ENCODE measurements around the gene CAMK2B.

The CAMK2B gene

DNA sequence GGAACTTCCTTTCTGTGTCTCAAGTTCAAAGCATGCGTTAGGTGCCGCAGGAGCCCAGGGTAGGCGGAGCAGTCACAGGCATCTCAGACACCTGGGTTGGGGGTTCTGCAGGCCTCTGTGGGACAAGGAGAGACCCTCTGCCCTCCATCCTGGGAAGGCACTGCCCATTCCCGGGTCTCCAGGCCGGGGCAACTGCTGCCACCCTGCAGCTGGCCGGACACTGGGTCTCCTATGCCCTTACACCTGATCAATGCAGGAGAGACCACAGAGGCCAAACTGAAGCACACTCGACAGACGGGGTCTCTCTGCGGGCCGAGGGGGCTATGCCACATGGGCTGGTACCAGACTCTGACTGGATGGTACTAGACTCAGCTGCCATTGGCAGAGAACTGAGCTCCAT is 87.7 kb downstream of the CAMK2B start:
- TF ChIP-seq FOXP2 (optimal IDR thresholded peaks at IDR 0.05; ENCODE audit: borderline replicate concordance, extremely low read depth, extremely low read length, insufficient read depth) (no peak), POLR2AphosphoS5 (IDR thresholded peaks at IDR 0.05; ENCODE audit: low read depth, low read length) (no peak), SIN3A (IDR thresholded peaks at IDR 0.05; ENCODE audit: borderline replicate concordance, insufficient read depth, low read length) (no peak), TAF1 (IDR thresholded peaks at IDR 0.05; ENCODE audit: borderline replicate concordance, insufficient read depth, low read length) (no peak)
- TF ChIP-seq, protein P1, sequence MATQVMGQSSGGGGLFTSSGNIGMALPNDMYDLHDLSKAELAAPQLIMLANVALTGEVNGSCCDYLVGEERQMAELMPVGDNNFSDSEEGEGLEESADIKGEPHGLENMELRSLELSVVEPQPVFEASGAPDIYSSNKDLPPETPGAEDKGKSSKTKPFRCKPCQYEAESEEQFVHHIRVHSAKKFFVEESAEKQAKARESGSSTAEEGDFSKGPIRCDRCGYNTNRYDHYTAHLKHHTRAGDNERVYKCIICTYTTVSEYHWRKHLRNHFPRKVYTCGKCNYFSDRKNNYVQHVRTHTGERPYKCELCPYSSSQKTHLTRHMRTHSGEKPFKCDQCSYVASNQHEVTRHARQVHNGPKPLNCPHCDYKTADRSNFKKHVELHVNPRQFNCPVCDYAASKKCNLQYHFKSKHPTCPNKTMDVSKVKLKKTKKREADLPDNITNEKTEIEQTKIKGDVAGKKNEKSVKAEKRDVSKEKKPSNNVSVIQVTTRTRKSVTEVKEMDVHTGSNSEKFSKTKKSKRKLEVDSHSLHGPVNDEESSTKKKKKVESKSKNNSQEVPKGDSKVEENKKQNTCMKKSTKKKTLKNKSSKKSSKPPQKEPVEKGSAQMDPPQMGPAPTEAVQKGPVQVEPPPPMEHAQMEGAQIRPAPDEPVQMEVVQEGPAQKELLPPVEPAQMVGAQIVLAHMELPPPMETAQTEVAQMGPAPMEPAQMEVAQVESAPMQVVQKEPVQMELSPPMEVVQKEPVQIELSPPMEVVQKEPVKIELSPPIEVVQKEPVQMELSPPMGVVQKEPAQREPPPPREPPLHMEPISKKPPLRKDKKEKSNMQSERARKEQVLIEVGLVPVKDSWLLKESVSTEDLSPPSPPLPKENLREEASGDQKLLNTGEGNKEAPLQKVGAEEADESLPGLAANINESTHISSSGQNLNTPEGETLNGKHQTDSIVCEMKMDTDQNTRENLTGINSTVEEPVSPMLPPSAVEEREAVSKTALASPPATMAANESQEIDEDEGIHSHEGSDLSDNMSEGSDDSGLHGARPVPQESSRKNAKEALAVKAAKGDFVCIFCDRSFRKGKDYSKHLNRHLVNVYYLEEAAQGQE (IDR thresholded peaks at IDR 0.05; ENCODE audit: insufficient read depth in 1 of 2, low read depth in 2 of 2, low read length in 2 of 2), result no peak

DNA sequence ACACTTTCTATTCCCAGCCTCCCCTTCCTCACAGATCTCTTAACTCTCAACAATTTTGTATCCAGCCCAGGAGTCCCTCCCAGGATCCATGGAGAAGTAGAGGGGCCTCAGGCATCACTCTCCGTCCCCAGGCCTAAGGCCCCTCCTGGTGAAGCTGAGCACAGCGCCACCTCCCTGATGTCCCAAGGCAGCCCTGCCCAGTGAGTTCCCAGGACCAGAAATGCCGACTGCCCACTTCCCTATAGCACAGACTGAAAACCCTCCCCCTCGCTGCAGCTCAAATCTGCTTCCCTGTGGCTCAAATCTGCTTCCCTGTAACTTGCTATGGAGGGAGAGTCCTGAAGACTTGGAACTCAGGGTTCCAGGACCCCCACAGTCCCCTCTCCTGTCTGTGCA is 89.1 kb downstream of the CAMK2B start:
- TF ChIP-seq POLR2AphosphoS5 (IDR thresholded peaks at IDR 0.05; ENCODE audit: low read depth, low read length), result no peak
- no peak for TF ChIP-seq TAF1 (IDR thresholded peaks at IDR 0.05; ENCODE audit: borderline replicate concordance, insufficient read depth, low read length)
- TF ChIP-seq SIN3A (IDR thresholded peaks at IDR 0.05; ENCODE audit: borderline replicate concordance, insufficient read depth, low read length), result no peak
- no peak for TF ChIP-seq FOXP2 (optimal IDR thresholded peaks at IDR 0.05; ENCODE audit: borderline replicate concordance, extremely low read depth, extremely low read length, insufficient read depth)
- TF ChIP-seq, protein P1 (IDR thresholded peaks at IDR 0.05; ENCODE audit: insufficient read depth in 1 of 2, low read depth in 2 of 2, low read length in 2 of 2), result no peak

DNA sequence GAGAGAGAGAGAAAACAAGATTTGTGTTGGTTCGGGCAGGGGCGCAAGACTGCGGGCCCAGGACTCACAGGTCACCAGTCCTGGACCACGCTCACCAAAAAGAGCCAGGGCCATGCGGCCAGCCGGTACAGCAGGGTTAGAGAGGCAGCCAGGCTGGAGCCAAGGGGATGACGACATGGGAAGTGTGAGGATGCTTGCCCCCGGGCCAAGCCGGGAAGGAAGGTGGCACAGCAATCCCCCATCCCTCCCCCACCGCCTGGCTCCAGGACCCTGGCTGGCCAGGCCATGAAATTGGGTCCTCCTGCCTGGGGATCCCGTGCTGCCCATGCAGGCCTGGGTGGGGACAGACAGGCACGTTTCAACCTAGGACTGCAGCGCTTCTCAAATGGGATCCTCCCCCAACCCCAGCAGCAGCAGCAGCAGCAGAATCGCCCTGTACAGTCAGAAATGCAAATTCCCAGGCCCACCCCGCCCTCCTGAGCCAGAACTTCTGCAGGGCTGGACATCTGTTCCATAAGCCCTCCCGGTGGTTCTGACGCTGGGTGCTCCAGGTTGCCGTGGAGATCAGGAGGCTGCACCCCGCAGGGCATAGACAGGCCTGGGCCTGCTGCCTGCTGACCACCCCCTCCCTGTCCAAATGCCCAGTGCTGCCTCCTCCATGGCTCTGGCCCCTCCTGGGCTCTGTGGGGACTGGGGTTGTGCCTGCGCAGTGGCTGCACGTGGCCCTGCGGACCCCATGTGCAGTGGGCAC is 89.6 kb downstream of the CAMK2B start:
- no peak for TF ChIP-seq FOXP2 (optimal IDR thresholded peaks at IDR 0.05; ENCODE audit: borderline replicate concordance, extremely low read depth, extremely low read length, insufficient read depth)
- no peak for TF ChIP-seq SIN3A (IDR thresholded peaks at IDR 0.05; ENCODE audit: borderline replicate concordance, insufficient read depth, low read length)
- no peak for TF ChIP-seq TAF1 (IDR thresholded peaks at IDR 0.05; ENCODE audit: borderline replicate concordance, insufficient read depth, low read length)
- TF ChIP-seq, protein P1 (IDR thresholded peaks at IDR 0.05; ENCODE audit: insufficient read depth in 1 of 2, low read depth in 2 of 2, low read length in 2 of 2), result no peak
- TF ChIP-seq POLR2AphosphoS5 (IDR thresholded peaks at IDR 0.05; ENCODE audit: low read depth, low read length), result no peak

DNA sequence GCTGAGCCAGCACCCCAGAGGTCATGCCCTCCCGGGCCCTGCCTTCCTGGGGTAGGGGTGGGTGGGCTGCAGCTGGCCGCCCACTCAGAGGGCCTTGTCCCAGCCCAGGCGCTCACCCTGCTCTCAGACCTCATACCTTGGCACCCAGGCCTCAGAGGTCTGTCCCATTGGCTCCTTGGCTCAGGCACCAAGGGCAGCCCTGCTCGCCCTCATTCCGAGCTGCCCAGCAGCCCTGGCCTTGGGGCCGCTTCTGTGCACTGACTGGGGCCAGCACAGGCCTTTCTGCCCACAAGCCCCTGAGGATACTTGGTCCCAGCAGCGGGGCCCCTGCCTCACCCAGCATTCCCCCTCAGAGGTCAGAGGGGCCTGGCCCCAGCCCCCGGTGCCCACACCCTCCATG is 90.3 kb downstream of the CAMK2B start:
- no peak for TF ChIP-seq FOXP2 (optimal IDR thresholded peaks at IDR 0.05; ENCODE audit: borderline replicate concordance, extremely low read depth, extremely low read length, insufficient read depth)
- TF ChIP-seq POLR2AphosphoS5 (IDR thresholded peaks at IDR 0.05; ENCODE audit: low read depth, low read length), result no peak
- no peak for TF ChIP-seq SIN3A (IDR thresholded peaks at IDR 0.05; ENCODE audit: borderline replicate concordance, insufficient read depth, low read length)
- TF ChIP-seq TAF1 (IDR thresholded peaks at IDR 0.05; ENCODE audit: borderline replicate concordance, insufficient read depth, low read length), result no peak
- TF ChIP-seq, protein P1 (IDR thresholded peaks at IDR 0.05; ENCODE audit: insufficient read depth in 1 of 2, low read depth in 2 of 2, low read length in 2 of 2), result no peak

Data from PFSK-1 (cell line).